Measurements from ENCODE around the gene ZSCAN10.

The ZSCAN10 gene

GRCh38 chr16:3134338-3135125 is 35.4 kb upstream of the ZSCAN10 start, which contains the start of gene ZNF213:
TSS of gene ZNF213 (plus strand) at chr16:3135029. CDS start at chr16:3137281, 2,252 bp downstream.
- DNase-seq (ENCODE audit: low spot score) = peak; percentile 99

GRCh38 chr16:3133844-3134243 is 34.8 kb upstream of the ZSCAN10 start:
- DNase-seq (ENCODE audit: low spot score) = no peak

- DNase-seq (ENCODE audit: low spot score) = no peak
Measured at GRCh38 chr16:3131755-3132377, 32.8 kb upstream of the ZSCAN10 start.

GRCh38 chr16:3129137-3130131 is 30.3 kb upstream of the ZSCAN10 start:
- DNase-seq (ENCODE audit: low spot score) = peak; percentile 95

- no peak for DNase-seq (ENCODE audit: low spot score)
Measured at GRCh38 chr16:3127745-3128144, 28.7 kb upstream of the ZSCAN10 start.

GRCh38 chr16:3123986-3124886 is 25.1 kb upstream of the ZSCAN10 start:
- peak; percentile 98 for DNase-seq (ENCODE audit: low spot score)

GRCh38 chr16:3122926-3123570 is 24.0 kb upstream of the ZSCAN10 start:
- no peak for DNase-seq (ENCODE audit: low spot score)

GRCh38 chr16:3121851-3122467 is 22.9 kb upstream of the ZSCAN10 start:
- peak; percentile 44 for DNase-seq (ENCODE audit: low spot score)

- no peak for DNase-seq (ENCODE audit: low spot score)
Measured at GRCh38 chr16:3120435-3120834, 21.3 kb upstream of the ZSCAN10 start.

GRCh38 chr16:3119701-3120408 is 20.8 kb upstream of the ZSCAN10 start:
- DNase-seq (ENCODE audit: low spot score) = no peak

GRCh38 chr16:3119286-3119685 is 20.2 kb upstream of the ZSCAN10 start:
- DNase-seq (ENCODE audit: low spot score) = no peak

GRCh38 chr16:3118846-3119245 is 19.8 kb upstream of the ZSCAN10 start:
- DNase-seq (ENCODE audit: low spot score) = no peak

- DNase-seq (ENCODE audit: low spot score) = no peak
Measured at GRCh38 chr16:3118204-3118790, 19.2 kb upstream of the ZSCAN10 start.

- DNase-seq (ENCODE audit: low spot score) = no peak
Measured at GRCh38 chr16:3115561-3115960, 16.5 kb upstream of the ZSCAN10 start.

GRCh38 chr16:3115003-3115402 is 15.9 kb upstream of the ZSCAN10 start:
- no peak for DNase-seq (ENCODE audit: low spot score)

- no peak for DNase-seq (ENCODE audit: low spot score)
Measured at GRCh38 chr16:3113765-3114479, 14.8 kb upstream of the ZSCAN10 start.

GRCh38 chr16:3112881-3113574 is 13.9 kb upstream of the ZSCAN10 start:
- no peak for DNase-seq (ENCODE audit: low spot score)

Data from Ammon's horn (tissue), 1 donor.